ENCODE measurements around the gene IGFBP6. TPM values are rescaled to one million over a fixed set of nuclear protein-coding genes. Genes with fewer than 3 reads are reported as not detected.

Gene IGFBP6
- total and polyA plus RNA-seq, 9 of the 15 experiments (the other 6 are each of a cell fraction or from before 2014, with no cell fraction given): 0.15 to 1.4 (median 0.54) TPM

GRCh38 chr12:53071591-53072551, 25.6 kb upstream of the IGFBP6 start (continued):
- TF ChIP-seq TAF9B (IDR thresholded peaks at IDR 0.05; ENCODE audit: partially characterized antibody) (no peak), EP300 (IDR thresholded peaks at IDR 0.05; ENCODE audit: low read length) (no peak), DLX4 (CRISPR knock-in tag; IDR thresholded peaks at IDR 0.05) (no peak), MED1 (CRISPR knock-in tag; IDR thresholded peaks at IDR 0.05; ENCODE audit: borderline replicate concordance) (no peak), MCM7 (IDR thresholded peaks at IDR 0.05) (no peak), MTA3 (IDR thresholded peaks at IDR 0.05; ENCODE audit: borderline replicate concordance) (no peak), NUFIP1 (IDR thresholded peaks at IDR 0.05; ENCODE audit: partially characterized antibody) (no peak), PHB2 (IDR thresholded peaks at IDR 0.05; ENCODE audit: low read depth) (no peak), CHCHD3 (CRISPR knock-in tag; IDR thresholded peaks at IDR 0.05) (no peak), TRIM24 (IDR thresholded peaks at IDR 0.05) (no peak), LEF1 (IDR thresholded peaks at IDR 0.05) (no peak), RBM39 (optimal IDR thresholded peaks at IDR 0.05; ENCODE audit: low read depth, low read length) (no peak), CHD1 (IDR thresholded peaks at IDR 0.05; ENCODE audit: low read length) (no peak), SAP30 (IDR thresholded peaks at IDR 0.05; ENCODE audit: borderline replicate concordance, insufficient read depth, low read depth, low read length, poor library complexity, severe bottlenecking) (no peak)
- TF ChIP-seq, protein P1, sequence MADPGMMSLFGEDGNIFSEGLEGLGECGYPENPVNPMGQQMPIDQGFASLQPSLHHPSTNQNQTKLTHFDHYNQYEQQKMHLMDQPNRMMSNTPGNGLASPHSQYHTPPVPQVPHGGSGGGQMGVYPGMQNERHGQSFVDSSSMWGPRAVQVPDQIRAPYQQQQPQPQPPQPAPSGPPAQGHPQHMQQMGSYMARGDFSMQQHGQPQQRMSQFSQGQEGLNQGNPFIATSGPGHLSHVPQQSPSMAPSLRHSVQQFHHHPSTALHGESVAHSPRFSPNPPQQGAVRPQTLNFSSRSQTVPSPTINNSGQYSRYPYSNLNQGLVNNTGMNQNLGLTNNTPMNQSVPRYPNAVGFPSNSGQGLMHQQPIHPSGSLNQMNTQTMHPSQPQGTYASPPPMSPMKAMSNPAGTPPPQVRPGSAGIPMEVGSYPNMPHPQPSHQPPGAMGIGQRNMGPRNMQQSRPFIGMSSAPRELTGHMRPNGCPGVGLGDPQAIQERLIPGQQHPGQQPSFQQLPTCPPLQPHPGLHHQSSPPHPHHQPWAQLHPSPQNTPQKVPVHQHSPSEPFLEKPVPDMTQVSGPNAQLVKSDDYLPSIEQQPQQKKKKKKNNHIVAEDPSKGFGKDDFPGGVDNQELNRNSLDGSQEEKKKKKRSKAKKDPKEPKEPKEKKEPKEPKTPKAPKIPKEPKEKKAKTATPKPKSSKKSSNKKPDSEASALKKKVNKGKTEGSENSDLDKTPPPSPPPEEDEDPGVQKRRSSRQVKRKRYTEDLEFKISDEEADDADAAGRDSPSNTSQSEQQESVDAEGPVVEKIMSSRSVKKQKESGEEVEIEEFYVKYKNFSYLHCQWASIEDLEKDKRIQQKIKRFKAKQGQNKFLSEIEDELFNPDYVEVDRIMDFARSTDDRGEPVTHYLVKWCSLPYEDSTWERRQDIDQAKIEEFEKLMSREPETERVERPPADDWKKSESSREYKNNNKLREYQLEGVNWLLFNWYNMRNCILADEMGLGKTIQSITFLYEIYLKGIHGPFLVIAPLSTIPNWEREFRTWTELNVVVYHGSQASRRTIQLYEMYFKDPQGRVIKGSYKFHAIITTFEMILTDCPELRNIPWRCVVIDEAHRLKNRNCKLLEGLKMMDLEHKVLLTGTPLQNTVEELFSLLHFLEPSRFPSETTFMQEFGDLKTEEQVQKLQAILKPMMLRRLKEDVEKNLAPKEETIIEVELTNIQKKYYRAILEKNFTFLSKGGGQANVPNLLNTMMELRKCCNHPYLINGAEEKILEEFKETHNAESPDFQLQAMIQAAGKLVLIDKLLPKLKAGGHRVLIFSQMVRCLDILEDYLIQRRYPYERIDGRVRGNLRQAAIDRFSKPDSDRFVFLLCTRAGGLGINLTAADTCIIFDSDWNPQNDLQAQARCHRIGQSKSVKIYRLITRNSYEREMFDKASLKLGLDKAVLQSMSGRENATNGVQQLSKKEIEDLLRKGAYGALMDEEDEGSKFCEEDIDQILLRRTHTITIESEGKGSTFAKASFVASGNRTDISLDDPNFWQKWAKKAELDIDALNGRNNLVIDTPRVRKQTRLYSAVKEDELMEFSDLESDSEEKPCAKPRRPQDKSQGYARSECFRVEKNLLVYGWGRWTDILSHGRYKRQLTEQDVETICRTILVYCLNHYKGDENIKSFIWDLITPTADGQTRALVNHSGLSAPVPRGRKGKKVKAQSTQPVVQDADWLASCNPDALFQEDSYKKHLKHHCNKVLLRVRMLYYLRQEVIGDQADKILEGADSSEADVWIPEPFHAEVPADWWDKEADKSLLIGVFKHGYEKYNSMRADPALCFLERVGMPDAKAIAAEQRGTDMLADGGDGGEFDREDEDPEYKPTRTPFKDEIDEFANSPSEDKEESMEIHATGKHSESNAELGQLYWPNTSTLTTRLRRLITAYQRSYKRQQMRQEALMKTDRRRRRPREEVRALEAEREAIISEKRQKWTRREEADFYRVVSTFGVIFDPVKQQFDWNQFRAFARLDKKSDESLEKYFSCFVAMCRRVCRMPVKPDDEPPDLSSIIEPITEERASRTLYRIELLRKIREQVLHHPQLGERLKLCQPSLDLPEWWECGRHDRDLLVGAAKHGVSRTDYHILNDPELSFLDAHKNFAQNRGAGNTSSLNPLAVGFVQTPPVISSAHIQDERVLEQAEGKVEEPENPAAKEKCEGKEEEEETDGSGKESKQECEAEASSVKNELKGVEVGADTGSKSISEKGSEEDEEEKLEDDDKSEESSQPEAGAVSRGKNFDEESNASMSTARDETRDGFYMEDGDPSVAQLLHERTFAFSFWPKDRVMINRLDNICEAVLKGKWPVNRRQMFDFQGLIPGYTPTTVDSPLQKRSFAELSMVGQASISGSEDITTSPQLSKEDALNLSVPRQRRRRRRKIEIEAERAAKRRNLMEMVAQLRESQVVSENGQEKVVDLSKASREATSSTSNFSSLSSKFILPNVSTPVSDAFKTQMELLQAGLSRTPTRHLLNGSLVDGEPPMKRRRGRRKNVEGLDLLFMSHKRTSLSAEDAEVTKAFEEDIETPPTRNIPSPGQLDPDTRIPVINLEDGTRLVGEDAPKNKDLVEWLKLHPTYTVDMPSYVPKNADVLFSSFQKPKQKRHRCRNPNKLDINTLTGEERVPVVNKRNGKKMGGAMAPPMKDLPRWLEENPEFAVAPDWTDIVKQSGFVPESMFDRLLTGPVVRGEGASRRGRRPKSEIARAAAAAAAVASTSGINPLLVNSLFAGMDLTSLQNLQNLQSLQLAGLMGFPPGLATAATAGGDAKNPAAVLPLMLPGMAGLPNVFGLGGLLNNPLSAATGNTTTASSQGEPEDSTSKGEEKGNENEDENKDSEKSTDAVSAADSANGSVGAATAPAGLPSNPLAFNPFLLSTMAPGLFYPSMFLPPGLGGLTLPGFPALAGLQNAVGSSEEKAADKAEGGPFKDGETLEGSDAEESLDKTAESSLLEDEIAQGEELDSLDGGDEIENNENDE (IDR thresholded peaks at IDR 0.05; ENCODE audit: low read depth, low read length): no peak
